Neural cell (in vitro differentiated cells): Measurements from ENCODE around the gene IFIT3.

Experiments used
- CTCF ChIP-seq: fragments of 450-650 bp; IDR thresholded peaks from 2 replicates; pipeline ENCODE4 v1.5.1; 2014; ENCODE audit warnings: antibody characterized with exemption, mild to moderate bottlenecking, moderate library complexity; ENCODE audit not compliant: poor library complexity, severe bottlenecking
- EZH2 ChIP-seq: fragments of 200-600, 300-800 bp; shearing (Covaris generic), sonication (generic); IDR thresholded peaks from 2 replicates; pipeline ENCODE4 v1.6.1; 2014; ENCODE audit warnings: antibody characterized with exemption, low read length, borderline replicate concordance, mild to moderate bottlenecking; ENCODE audit not compliant: insufficient read depth, poor library complexity, severe bottlenecking

GRCh38 chr10:89347701-89348457, 20.1 kb downstream of the IFIT3 start:
- no peak for TF ChIP-seq CTCF
- TF ChIP-seq EZH2: no peak
